GM12891 (cell line): ENCODE measurements around the gene PNPO.

ENCODE experiments used
- PAX5 ChIP-seq: IDR thresholded peaks from 2 replicates; pipeline ENCODE4 v1.6.1; 2011; ENCODE audit warnings: low read length, moderate library complexity, mild to moderate bottlenecking; ENCODE audit not compliant: insufficient read depth, severe bottlenecking
- POLR2A ChIP-seq: IDR thresholded peaks from 2 replicates; pipeline ENCODE4 v1.6.1; 2011; ENCODE audit warnings: low read depth, low read length, control low read depth
- POLR2AphosphoS5 ChIP-seq: IDR thresholded peaks from 2 replicates; pipeline ENCODE4 v1.6.1; 2011; ENCODE audit warnings: low read depth, low read length, control low read depth
- POU2F2 ChIP-seq: IDR thresholded peaks from 2 replicates; pipeline ENCODE4 v1.6.1; 2011; ENCODE audit warnings: low read depth, mild to moderate bottlenecking, control low read depth, low read length, moderate library complexity
- TAF1 ChIP-seq: IDR thresholded peaks from 2 replicates; pipeline ENCODE4 v1.6.1; 2011; ENCODE audit warnings: low read depth, low read length, control low read depth

GRCh38 chr17:47906443-47906842 lies 34.9 kb upstream of the PNPO start:
- no peak for TF ChIP-seq POLR2A
- no peak for TF ChIP-seq POLR2AphosphoS5
- TF ChIP-seq TAF1 = no peak
- no peak for TF ChIP-seq POU2F2
- TF ChIP-seq PAX5 = no peak
